HEK293 (cell line): ENCODE data around the gene SUPT5H.

Source experiments
- FEZF1 ChIP-seq: fragments of 450-650 bp; formaldehyde crosslinking; IDR thresholded peaks from 2 replicates; pipeline ENCODE4 v1.5.1; 2016; ENCODE audit warnings: missing biosample characterization, missing genetic modification characterization
- HOXA7 ChIP-seq: sonication (generic); formaldehyde crosslinking; IDR thresholded peaks from 2 replicates; pipeline ENCODE4 v1.8.1; 2022; ENCODE audit warnings: missing genetic modification reagents, borderline replicate concordance
- HOXD13 ChIP-seq: sonication (generic); formaldehyde crosslinking; IDR thresholded peaks from 2 replicates; pipeline ENCODE4 v1.8.0; 2022; ENCODE audit warnings: missing genetic modification reagents, borderline replicate concordance
- IKZF3 ChIP-seq: fragments of 450-650 bp; IDR thresholded peaks from 2 replicates; pipeline ENCODE4 v1.5.0; 2018; ENCODE audit warnings: missing biosample characterization, mild to moderate bottlenecking, missing genetic modification characterization, moderate library complexity
- PRDM1 ChIP-seq: fragments of 450-650 bp; formaldehyde crosslinking; IDR thresholded peaks from 2 replicates; pipeline ENCODE4; 2016; ENCODE audit warnings: missing biosample characterization, missing genetic modification characterization
- RBAK ChIP-seq: fragments of 450-650 bp; formaldehyde crosslinking; IDR thresholded peaks from 2 replicates; pipeline ENCODE4 v1.5.1; 2016; ENCODE audit warnings: missing biosample characterization, missing genetic modification characterization
- SP2 ChIP-seq: fragments of 450-650 bp; formaldehyde crosslinking; IDR thresholded peaks from 2 replicates; pipeline ENCODE4 v1.5.1; 2016; ENCODE audit warnings: missing biosample characterization, missing genetic modification characterization
- ZBTB8A ChIP-seq: fragments of 450-650 bp; formaldehyde crosslinking; IDR thresholded peaks from 2 replicates; pipeline ENCODE4 v1.5.1; 2016; ENCODE audit warnings: missing biosample characterization, missing genetic modification characterization
- ZNF10 ChIP-seq: fragments of 450-650 bp; formaldehyde crosslinking; IDR thresholded peaks from 2 replicates; pipeline ENCODE4 v1.5.1; 2017; ENCODE audit warnings: missing biosample characterization, missing genetic modification characterization
- ZNF132 ChIP-seq: fragments of 450-650 bp; formaldehyde crosslinking; IDR thresholded peaks from 2 replicates; pipeline ENCODE4 v1.5.1; 2017; ENCODE audit warnings: missing biosample characterization, missing genetic modification characterization, borderline replicate concordance
- ZNF23 ChIP-seq: fragments of 450-650 bp; formaldehyde crosslinking; IDR thresholded peaks from 2 replicates; pipeline ENCODE4 v1.5.1; 2016; ENCODE audit warnings: missing biosample characterization, missing genetic modification characterization, borderline replicate concordance
- ZNF24 ChIP-seq: fragments of 450-650 bp; formaldehyde crosslinking; IDR thresholded peaks from 2 replicates; pipeline ENCODE4 v1.5.1; 2016; ENCODE audit warnings: missing biosample characterization, missing genetic modification characterization
- ZNF548 ChIP-seq: fragments of 450-650 bp; formaldehyde crosslinking; IDR thresholded peaks from 2 replicates; pipeline ENCODE4 v1.5.1; 2016; ENCODE audit warnings: missing biosample characterization, missing genetic modification characterization
- ZNF629 ChIP-seq: fragments of 450-650 bp; formaldehyde crosslinking; IDR thresholded peaks from 2 replicates; pipeline ENCODE4 v1.5.1; 2017; ENCODE audit warnings: missing biosample characterization, missing genetic modification characterization
- ZNF660 ChIP-seq: fragments of 450-650 bp; IDR thresholded peaks from 2 replicates; pipeline ENCODE4 v1.5.1; 2018; ENCODE audit warnings: missing biosample characterization, mild to moderate bottlenecking, missing genetic modification characterization
- ZNF776 ChIP-seq: fragments of 450-650 bp; formaldehyde crosslinking; IDR thresholded peaks from 2 replicates; pipeline ENCODE4 v1.5.0; 2017; ENCODE audit warnings: missing biosample characterization, missing genetic modification characterization, borderline replicate concordance
- TF ChIP-seq, protein P1 (sequence below): fragments of 450-650 bp; formaldehyde crosslinking; IDR thresholded peaks from 2 replicates; pipeline ENCODE4 v1.5.1; 2017; ENCODE audit warnings: missing biosample characterization, missing genetic modification characterization
- TF ChIP-seq, protein P2 (sequence below): fragments of 450-650 bp; formaldehyde crosslinking; IDR thresholded peaks from 2 replicates; pipeline ENCODE4 v1.5.1; 2016; ENCODE audit warnings: missing biosample characterization, missing genetic modification characterization
- TF ChIP-seq, protein P3 (sequence below): sonication (generic); formaldehyde crosslinking; IDR thresholded peaks from 2 replicates; pipeline ENCODE4 v1.8.1; 2022; ENCODE audit warnings: mild to moderate bottlenecking, moderate library complexity, missing genetic modification reagents
- TF ChIP-seq, protein P4 (sequence below): fragments of 450-650 bp; formaldehyde crosslinking; IDR thresholded peaks from 2 replicates; pipeline ENCODE4 v1.5.1; 2016; ENCODE audit warnings: missing biosample characterization, missing genetic modification characterization
- TF ChIP-seq, protein P5 (sequence below): fragments of 450-650 bp; formaldehyde crosslinking; IDR thresholded peaks from 2 replicates; pipeline ENCODE4 v1.5.1; 2016; ENCODE audit warnings: missing biosample characterization, missing genetic modification characterization
- TF ChIP-seq, protein P6 (sequence below): fragments of 450-650 bp; formaldehyde crosslinking; conservative IDR thresholded peaks from 2 replicates; pipeline ENCODE4 v1.5.1; 2016; ENCODE audit warnings: low read depth, missing biosample characterization, missing genetic modification characterization
- TF ChIP-seq, protein P7 (sequence below): fragments of 450-650 bp; formaldehyde crosslinking; IDR thresholded peaks from 2 replicates; pipeline ENCODE4 v1.5.1; 2016; ENCODE audit warnings: missing biosample characterization, missing genetic modification characterization
- TF ChIP-seq, protein P8 (sequence below): fragments of 450-650 bp; IDR thresholded peaks from 2 replicates; pipeline ENCODE4 v1.5.1; 2018; ENCODE audit warnings: missing biosample characterization, missing genetic modification characterization
- TF ChIP-seq, protein P9 (sequence below): fragments of 450-650 bp; formaldehyde crosslinking; optimal IDR thresholded peaks from 2 replicates; pipeline ENCODE3; 2016; ENCODE audit warnings: missing biosample characterization, mild to moderate bottlenecking, missing genetic modification characterization

The SUPT5H gene

DNA sequence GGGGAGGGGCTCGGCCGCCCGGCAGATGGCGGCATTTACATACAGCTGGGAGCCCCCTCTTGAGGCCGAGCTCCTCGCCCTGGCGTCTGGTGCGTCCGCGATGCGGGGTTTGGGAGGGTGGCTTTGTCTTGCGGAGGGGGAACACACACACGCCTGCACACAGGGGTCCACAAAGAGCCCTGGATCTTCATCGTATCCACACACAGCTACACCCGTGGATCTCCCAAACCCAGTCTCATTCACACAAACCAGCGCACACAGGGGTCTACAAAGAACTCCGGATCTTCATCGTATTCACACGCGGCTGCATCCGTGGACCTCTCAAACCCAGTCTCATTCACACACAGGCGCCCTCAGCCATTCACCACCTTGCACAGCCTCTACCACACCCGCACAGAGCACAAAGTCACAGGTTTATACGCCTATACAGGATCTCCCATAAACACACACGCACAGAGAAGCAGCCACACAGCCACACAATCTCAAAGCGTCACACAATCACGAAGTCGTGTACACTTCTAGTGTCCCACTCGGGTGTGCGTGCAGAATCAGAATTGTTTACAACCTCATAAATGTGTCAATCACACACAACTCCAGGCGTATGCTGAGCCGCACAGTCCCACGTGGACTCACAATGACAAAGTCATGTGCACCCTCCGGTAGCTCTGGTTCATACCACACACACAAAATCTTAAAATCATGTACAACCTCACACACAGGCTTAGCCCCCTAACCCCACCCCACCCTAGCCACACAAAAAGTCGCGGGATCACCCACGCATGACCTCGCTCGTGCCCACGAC is 52.8 kb downstream of the SUPT5H start (continued):
- TF ChIP-seq, protein P1, sequence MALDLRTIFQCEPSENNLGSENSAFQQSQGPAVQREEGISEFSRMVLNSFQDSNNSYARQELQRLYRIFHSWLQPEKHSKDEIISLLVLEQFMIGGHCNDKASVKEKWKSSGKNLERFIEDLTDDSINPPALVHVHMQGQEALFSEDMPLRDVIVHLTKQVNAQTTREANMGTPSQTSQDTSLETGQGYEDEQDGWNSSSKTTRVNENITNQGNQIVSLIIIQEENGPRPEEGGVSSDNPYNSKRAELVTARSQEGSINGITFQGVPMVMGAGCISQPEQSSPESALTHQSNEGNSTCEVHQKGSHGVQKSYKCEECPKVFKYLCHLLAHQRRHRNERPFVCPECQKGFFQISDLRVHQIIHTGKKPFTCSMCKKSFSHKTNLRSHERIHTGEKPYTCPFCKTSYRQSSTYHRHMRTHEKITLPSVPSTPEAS: peak; percentile 71
- TF ChIP-seq, protein P2, sequence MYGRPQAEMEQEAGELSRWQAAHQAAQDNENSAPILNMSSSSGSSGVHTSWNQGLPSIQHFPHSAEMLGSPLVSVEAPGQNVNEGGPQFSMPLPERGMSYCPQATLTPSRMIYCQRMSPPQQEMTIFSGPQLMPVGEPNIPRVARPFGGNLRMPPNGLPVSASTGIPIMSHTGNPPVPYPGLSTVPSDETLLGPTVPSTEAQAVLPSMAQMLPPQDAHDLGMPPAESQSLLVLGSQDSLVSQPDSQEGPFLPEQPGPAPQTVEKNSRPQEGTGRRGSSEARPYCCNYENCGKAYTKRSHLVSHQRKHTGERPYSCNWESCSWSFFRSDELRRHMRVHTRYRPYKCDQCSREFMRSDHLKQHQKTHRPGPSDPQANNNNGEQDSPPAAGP (tag by site-specific recombination): peak; percentile 92
- TF ChIP-seq, protein P3, sequence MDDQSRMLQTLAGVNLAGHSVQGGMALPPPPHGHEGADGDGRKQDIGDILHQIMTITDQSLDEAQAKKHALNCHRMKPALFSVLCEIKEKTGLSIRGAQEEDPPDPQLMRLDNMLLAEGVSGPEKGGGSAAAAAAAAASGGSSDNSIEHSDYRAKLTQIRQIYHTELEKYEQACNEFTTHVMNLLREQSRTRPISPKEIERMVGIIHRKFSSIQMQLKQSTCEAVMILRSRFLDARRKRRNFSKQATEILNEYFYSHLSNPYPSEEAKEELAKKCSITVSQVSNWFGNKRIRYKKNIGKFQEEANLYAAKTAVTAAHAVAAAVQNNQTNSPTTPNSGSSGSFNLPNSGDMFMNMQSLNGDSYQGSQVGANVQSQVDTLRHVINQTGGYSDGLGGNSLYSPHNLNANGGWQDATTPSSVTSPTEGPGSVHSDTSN (CRISPR knock-in tag): no peak
- TF ChIP-seq SP2 (tag by site-specific recombination) (peak; percentile 44; the same call in 1 of the 2 replicates), ZNF23 (tag by site-specific recombination) (no peak), FEZF1 (tag by site-specific recombination) (no peak), PRDM1 (no peak), ZNF629 (tag by site-specific recombination) (peak; percentile 73), ZNF660 (tag by site-specific recombination) (peak; percentile 29), RBAK (peak; percentile 67; the same call in 1 of the 2 replicates), ZNF776 (tag by site-specific recombination) (0 out of 2 replicates have a peak, but pooled peaks have one; percentile 84), ZNF24 (tag by site-specific recombination) (peak; percentile 47; the same call in 1 of the 2 replicates), HOXA7 (no peak), ZNF10 (tag by site-specific recombination) (no peak), ZNF132 (tag by site-specific recombination) (no peak), ZNF548 (no peak), IKZF3 (no peak), ZBTB8A (tag by site-specific recombination) (no peak), HOXD13 (CRISPR knock-in tag) (no peak)
- TF ChIP-seq, protein P4, sequence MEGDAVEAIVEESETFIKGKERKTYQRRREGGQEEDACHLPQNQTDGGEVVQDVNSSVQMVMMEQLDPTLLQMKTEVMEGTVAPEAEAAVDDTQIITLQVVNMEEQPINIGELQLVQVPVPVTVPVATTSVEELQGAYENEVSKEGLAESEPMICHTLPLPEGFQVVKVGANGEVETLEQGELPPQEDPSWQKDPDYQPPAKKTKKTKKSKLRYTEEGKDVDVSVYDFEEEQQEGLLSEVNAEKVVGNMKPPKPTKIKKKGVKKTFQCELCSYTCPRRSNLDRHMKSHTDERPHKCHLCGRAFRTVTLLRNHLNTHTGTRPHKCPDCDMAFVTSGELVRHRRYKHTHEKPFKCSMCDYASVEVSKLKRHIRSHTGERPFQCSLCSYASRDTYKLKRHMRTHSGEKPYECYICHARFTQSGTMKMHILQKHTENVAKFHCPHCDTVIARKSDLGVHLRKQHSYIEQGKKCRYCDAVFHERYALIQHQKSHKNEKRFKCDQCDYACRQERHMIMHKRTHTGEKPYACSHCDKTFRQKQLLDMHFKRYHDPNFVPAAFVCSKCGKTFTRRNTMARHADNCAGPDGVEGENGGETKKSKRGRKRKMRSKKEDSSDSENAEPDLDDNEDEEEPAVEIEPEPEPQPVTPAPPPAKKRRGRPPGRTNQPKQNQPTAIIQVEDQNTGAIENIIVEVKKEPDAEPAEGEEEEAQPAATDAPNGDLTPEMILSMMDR: peak; percentile 99
- TF ChIP-seq, protein P5, sequence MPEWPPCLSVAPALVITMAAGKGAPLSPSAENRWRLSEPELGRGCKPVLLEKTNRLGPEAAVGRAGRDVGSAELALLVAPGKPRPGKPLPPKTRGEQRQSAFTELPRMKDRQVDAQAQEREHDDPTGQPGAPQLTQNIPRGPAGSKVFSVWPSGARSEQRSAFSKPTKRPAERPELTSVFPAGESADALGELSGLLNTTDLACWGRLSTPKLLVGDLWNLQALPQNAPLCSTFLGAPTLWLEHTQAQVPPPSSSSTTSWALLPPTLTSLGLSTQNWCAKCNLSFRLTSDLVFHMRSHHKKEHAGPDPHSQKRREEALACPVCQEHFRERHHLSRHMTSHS (tag by site-specific recombination): no peak
- TF ChIP-seq, protein P6, sequence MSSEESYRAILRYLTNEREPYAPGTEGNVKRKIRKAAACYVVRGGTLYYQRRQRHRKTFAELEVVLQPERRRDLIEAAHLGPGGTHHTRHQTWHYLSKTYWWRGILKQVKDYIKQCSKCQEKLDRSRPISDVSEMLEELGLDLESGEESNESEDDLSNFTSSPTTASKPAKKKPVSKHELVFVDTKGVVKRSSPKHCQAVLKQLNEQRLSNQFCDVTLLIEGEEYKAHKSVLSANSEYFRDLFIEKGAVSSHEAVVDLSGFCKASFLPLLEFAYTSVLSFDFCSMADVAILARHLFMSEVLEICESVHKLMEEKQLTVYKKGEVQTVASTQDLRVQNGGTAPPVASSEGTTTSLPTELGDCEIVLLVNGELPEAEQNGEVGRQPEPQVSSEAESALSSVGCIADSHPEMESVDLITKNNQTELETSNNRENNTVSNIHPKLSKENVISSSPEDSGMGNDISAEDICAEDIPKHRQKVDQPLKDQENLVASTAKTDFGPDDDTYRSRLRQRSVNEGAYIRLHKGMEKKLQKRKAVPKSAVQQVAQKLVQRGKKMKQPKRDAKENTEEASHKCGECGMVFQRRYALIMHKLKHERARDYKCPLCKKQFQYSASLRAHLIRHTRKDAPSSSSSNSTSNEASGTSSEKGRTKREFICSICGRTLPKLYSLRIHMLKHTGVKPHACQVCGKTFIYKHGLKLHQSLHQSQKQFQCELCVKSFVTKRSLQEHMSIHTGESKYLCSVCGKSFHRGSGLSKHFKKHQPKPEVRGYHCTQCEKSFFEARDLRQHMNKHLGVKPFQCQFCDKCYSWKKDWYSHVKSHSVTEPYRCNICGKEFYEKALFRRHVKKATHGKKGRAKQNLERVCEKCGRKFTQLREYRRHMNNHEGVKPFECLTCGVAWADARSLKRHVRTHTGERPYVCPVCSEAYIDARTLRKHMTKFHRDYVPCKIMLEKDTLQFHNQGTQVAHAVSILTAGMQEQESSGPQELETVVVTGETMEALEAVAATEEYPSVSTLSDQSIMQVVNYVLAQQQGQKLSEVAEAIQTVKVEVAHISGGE: peak; percentile 62; the same call in 1 of the 2 replicates
- TF ChIP-seq, protein P7, sequence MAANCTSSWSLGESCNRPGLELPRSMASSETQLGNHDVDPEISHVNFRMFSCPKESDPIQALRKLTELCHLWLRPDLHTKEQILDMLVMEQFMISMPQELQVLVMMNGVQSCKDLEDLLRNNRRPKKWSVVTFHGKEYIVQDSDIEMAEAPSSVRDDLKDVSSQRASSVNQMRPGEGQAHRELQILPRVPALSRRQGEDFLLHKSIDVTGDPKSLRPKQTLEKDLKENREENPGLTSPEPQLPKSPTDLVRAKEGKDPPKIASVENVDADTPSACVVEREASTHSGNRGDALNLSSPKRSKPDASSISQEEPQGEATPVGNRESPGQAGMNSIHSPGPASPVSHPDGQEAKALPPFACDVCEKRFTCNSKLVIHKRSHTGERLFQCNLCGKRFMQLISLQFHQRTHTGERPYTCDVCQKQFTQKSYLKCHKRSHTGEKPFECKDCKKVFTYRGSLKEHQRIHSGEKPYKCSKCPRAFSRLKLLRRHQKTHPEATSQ (tag by site-specific recombination): no peak
- TF ChIP-seq, protein P8, sequence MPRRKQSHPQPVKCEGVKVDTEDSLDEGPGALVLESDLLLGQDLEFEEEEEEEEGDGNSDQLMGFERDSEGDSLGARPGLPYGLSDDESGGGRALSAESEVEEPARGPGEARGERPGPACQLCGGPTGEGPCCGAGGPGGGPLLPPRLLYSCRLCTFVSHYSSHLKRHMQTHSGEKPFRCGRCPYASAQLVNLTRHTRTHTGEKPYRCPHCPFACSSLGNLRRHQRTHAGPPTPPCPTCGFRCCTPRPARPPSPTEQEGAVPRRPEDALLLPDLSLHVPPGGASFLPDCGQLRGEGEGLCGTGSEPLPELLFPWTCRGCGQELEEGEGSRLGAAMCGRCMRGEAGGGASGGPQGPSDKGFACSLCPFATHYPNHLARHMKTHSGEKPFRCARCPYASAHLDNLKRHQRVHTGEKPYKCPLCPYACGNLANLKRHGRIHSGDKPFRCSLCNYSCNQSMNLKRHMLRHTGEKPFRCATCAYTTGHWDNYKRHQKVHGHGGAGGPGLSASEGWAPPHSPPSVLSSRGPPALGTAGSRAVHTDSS (tag by site-specific recombination): no peak
- TF ChIP-seq, protein P9, sequence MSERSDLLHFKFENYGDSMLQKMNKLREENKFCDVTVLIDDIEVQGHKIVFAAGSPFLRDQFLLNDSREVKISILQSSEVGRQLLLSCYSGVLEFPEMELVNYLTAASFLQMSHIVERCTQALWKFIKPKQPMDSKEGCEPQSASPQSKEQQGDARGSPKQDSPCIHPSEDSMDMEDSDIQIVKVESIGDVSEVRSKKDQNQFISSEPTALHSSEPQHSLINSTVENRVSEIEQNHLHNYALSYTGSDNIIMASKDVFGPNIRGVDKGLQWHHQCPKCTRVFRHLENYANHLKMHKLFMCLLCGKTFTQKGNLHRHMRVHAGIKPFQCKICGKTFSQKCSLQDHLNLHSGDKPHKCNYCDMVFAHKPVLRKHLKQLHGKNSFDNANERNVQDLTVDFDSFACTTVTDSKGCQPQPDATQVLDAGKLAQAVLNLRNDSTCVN (tag by site-specific recombination): peak; percentile 48
